Measurements from ENCODE around the gene TRIM8.

- TF ChIP-seq CTCF (IDR thresholded peaks at IDR 0.05) (peak; percentile 51 to 79 (median 64)), POLR2AphosphoS5 (IDR thresholded peaks at IDR 0.05) (peak; percentile 35), POLR2A (IDR thresholded peaks at IDR 0.05) (peak; percentile 13)
These were observed 538 bp downstream of the TRIM8 start for GRCh38 chr10:102644646-102645387.

Data from prostate gland (tissue), 2 donors.